Nephron progenitor cell (in vitro differentiated cells): ENCODE measurements around the gene ATP5F1D.
A peak's percentile ranks its signal among the peaks of the same experiment; 100 is the strongest.

Source experiments
- DNase-seq: peaks from one replicate; pipeline ENCODE4 v3.0.0; 2021
- H3K27ac Mint-ChIP-seq: 2 replicates; pipeline ENCODE4 v1.8.0; 2021; ENCODE audit warnings: mild to moderate bottlenecking, moderate library complexity, mixed read lengths
- H3K27me3 Mint-ChIP-seq: 2 replicates; pipeline ENCODE4 v1.8.0; 2021; ENCODE audit warnings: mild to moderate bottlenecking, low read depth, mixed read lengths; ENCODE audit not compliant: poor library complexity
- H3K36me3 Mint-ChIP-seq: 2 replicates; pipeline ENCODE4 v1.8.0; 2021; ENCODE audit warnings: low read depth, mixed read lengths
- H3K4me1 Mint-ChIP-seq: 2 replicates; pipeline ENCODE4 v1.8.0; 2021; ENCODE audit warnings: mixed read lengths
- H3K4me3 Mint-ChIP-seq: 2 replicates; pipeline ENCODE4 v1.8.0; 2021; ENCODE audit warnings: mild to moderate bottlenecking, moderate library complexity, mixed read lengths
- H3K9me3 Mint-ChIP-seq: 2 replicates; pipeline ENCODE4 v1.8.0; 2021; ENCODE audit warnings: mild to moderate bottlenecking, moderate library complexity, mixed read lengths
- TF ChIP-seq, protein P1 (sequence below): fragments of 200-600 bp; sonication (generic); IDR thresholded peaks from 2 replicates; pipeline ENCODE4 v1.5.0; 2021; ENCODE audit warnings: antibody characterized with exemption

The ATP5F1D gene

GRCh38 chr19:1252821-1253513, 11.4 kb downstream of the ATP5F1D start:
- Mint-ChIP-seq H3K4me1 (peaks cover 30% of the 10 kb centered on the region), H3K36me3 (peaks cover 22% of the 10 kb centered on the region), H3K4me3 (no peak overlapping the region), H3K9me3 (no peaks in the 10 kb centered on the region), H3K27me3 (no peaks in the 10 kb centered on the region), H3K27ac (no peak overlapping the region)
- no peak for DNase-seq
- TF ChIP-seq, protein P1, sequence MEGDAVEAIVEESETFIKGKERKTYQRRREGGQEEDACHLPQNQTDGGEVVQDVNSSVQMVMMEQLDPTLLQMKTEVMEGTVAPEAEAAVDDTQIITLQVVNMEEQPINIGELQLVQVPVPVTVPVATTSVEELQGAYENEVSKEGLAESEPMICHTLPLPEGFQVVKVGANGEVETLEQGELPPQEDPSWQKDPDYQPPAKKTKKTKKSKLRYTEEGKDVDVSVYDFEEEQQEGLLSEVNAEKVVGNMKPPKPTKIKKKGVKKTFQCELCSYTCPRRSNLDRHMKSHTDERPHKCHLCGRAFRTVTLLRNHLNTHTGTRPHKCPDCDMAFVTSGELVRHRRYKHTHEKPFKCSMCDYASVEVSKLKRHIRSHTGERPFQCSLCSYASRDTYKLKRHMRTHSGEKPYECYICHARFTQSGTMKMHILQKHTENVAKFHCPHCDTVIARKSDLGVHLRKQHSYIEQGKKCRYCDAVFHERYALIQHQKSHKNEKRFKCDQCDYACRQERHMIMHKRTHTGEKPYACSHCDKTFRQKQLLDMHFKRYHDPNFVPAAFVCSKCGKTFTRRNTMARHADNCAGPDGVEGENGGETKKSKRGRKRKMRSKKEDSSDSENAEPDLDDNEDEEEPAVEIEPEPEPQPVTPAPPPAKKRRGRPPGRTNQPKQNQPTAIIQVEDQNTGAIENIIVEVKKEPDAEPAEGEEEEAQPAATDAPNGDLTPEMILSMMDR = no peak

- peak overlapping the region; percentile 51 for H3K27ac Mint-ChIP-seq
- no peaks in the 10 kb centered on the region for H3K27me3 Mint-ChIP-seq
- no peak for DNase-seq
- no peak overlapping the region for H3K4me3 Mint-ChIP-seq
- H3K4me1 Mint-ChIP-seq = peaks cover 36% of the 10 kb centered on the region
- TF ChIP-seq, protein P1 = no peak
- H3K9me3 Mint-ChIP-seq = no peaks in the 10 kb centered on the region
- peaks cover 23% of the 10 kb centered on the region for H3K36me3 Mint-ChIP-seq
These were observed 12.0 kb downstream of the ATP5F1D start for GRCh38 chr19:1253514-1254080.

DNA sequence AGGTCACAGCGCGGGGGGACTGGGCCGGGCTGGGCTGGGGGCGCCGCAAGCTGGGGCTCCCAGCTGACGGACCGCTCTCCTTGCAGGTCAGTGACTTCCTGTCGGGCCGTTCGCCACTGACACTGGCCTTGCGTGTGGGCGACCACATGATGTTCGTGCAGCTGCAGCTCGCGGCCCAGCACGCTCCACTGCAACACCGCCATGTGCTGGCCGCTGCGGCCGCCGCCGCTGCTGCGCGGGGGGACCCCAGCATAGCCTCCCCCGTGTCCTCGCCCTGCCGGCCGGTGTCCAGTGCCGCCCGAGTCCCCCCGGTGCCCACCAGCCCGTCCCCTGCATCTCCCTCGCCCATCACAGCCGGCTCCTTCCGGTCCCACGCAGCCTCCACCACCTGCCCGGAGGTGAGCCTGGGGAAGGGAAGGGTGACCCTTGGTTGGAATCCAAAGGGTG, 12.6 kb downstream of the ATP5F1D start:
- Mint-ChIP-seq H3K4me1 (peaks cover 41% of the 10 kb centered on the region), H3K9me3 (no peaks in the 10 kb centered on the region), H3K27ac (no peak overlapping the region), H3K27me3 (no peaks in the 10 kb centered on the region), H3K4me3 (no peak overlapping the region), H3K36me3 (peaks cover 23% of the 10 kb centered on the region)
- TF ChIP-seq, protein P1 = no peak
- DNase-seq = no peak

DNA sequence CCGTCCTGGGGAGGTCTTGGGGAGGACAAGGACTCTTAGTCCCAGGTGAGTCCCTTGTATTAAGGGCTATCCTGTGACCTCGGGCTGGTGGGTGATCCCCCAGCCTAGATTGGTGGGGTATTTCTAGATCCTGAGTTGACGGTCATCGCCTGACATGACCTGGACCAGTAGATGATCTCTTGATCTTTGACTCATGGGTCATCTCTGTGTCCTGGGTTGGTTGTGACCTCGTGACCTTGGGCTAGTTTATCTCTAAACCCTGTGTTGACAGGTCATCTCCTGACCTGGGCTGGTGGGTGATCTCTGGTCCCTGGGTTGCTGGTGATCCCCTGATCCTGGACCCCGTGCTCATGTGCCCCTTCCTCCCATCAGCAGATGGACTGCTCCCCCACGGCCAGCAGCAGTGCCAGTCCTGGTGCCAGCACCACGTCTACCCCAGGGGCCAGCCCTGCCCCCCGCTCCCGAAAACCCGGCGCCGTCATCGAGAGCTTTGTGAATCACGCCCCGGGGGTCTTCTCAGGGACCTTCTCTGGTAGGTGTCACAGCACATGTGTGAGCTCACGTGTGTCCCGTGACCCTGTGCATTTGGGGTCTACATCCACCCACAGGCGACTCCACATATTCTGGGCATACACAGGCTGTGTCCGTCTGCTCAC, 13.1 kb downstream of the ATP5F1D start:
- TF ChIP-seq, protein P1 = no peak
- H3K27me3 Mint-ChIP-seq = no peaks in the 10 kb centered on the region
- peaks cover 23% of the 10 kb centered on the region for H3K36me3 Mint-ChIP-seq
- H3K9me3 Mint-ChIP-seq = no peaks in the 10 kb centered on the region
- DNase-seq = no peak
- H3K27ac Mint-ChIP-seq = no peak overlapping the region
- H3K4me3 Mint-ChIP-seq = peak overlapping the region; percentile 28
- peaks cover 46% of the 10 kb centered on the region for H3K4me1 Mint-ChIP-seq

DNA sequence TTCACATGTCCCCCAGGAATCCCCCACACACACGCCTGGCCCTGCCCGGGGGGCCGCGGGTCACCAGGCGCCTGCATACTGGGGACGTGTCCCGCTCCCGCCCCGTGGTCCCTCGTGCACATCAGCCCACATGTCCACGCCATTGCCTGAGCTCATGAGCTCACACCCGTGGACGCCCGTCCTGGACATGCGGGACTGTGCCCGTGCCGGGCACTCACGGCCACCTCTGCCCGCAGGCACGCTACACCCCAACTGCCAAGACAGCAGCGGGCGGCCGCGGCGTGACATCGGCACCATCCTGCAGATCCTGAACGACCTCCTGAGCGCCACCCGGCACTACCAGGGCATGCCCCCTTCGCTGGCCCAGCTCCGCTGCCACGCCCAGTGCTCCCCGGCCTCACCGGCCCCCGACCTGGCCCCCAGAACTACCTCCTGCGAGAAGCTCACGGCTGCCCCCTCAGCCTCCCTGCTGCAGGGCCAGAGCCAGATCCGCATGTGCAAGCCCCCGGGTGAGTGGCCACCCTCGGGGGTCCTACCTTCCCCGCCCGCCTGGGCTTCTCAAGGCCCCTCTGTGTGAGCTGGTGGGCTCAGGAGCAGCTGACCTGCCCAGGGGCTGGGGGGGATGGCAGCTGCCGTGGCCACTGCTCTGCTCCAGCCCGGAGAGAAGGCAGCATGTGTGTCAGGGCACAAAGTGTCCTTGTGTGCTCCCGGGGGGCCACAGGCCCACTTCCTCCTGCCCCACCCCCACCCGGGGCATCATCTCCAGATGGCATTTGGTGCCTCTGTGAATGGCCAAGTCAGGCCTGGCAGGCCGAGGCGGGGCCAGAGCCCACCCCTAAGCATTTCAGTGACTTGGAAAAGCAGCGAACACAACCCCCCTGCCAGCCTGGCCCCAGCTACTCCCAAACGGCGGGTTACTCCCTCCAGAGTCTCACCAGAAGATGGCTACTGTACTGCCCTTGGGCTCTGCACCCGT, 13.9 kb downstream of the ATP5F1D start:
- H3K27ac Mint-ChIP-seq = peak overlapping the region; percentile 81
- H3K4me3 Mint-ChIP-seq = peak overlapping the region; percentile 28
- H3K9me3 Mint-ChIP-seq = no peaks in the 10 kb centered on the region
- TF ChIP-seq, protein P1 = no peak
- no peak for DNase-seq
- no peaks in the 10 kb centered on the region for H3K27me3 Mint-ChIP-seq
- H3K36me3 Mint-ChIP-seq = peaks cover 23% of the 10 kb centered on the region
- H3K4me1 Mint-ChIP-seq = peaks cover 50% of the 10 kb centered on the region
